ENCODE results near the gene RABL6. TPM values are rescaled to one million over a fixed set of nuclear protein-coding genes. Genes with fewer than 3 reads are reported as not detected.

Gene RABL6
- total RNA-seq, 3 donors from 2014 or later: 38.2 to 51.5 (median 41.3) TPM

DNA sequence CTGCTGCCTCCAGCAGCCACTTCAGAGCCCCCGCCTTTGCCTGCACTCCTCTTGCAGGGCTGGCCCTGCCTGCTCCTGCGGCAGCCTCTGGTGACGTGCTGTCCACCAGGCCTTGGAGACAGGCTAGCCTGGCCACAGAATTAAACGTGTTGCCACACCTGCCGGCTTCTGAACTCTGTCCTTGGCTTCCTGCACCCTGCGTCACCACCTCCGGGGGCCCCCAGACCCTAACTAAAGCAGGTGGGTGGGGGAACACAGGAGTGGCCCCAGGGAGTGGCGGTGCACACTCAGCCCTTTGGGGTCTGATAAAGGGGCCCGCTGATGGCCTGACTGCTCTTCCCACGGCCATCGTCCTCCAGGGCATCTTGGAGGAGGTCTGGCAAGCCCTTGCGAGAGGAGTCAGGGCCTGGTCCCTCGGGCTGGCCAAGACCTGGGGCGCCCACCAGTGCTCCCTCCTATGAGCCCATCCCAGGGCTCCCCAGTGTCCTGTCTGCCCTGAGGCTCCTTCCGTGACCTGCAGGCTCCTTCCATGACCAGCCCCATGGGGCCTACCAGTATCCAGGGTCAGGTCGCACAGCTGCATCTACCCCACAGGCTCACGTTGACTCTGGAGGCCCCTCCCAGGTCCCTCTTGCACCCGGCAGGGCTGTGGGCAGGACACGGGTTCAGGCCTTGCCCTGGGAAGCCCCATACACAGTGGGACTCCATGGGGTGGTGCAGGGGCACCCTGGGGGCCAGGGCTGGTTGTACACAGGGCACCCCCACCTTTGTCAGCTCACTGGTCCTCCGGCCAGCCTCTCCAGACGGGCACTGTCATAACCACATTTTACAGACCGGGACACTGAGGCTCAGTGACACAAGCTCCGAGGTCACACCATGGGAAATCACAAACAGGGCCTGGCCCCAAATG is 43.4 kb downstream of the RABL6 start:
- H3K27me3 ChIP-seq: peaks cover 2 to 12% of the 10 kb centered on the region in 2 donors
- no peaks in the 10 kb centered on the region for H3K9me3 ChIP-seq
- no peak overlapping the region for H3K27ac ChIP-seq
- no peak for DNase-seq (ENCODE audit: low spot score in 2 of 2)
- H3K4me1 ChIP-seq: peaks cover 9 to 21% of the 10 kb centered on the region in 2 donors
- no peaks in the 10 kb centered on the region for H3K36me3 ChIP-seq
- intact Hi-C loops (cut with DNase I; ENCODE audit: low total_unique reads): no loop called here
- H3K4me3 ChIP-seq: no peak overlapping the region
- no peak for TF ChIP-seq POLR2A (IDR thresholded peaks at IDR 0.05)
- no peak for TF ChIP-seq POLR2AphosphoS5 (IDR thresholded peaks at IDR 0.05)
- TF ChIP-seq, protein P1, sequence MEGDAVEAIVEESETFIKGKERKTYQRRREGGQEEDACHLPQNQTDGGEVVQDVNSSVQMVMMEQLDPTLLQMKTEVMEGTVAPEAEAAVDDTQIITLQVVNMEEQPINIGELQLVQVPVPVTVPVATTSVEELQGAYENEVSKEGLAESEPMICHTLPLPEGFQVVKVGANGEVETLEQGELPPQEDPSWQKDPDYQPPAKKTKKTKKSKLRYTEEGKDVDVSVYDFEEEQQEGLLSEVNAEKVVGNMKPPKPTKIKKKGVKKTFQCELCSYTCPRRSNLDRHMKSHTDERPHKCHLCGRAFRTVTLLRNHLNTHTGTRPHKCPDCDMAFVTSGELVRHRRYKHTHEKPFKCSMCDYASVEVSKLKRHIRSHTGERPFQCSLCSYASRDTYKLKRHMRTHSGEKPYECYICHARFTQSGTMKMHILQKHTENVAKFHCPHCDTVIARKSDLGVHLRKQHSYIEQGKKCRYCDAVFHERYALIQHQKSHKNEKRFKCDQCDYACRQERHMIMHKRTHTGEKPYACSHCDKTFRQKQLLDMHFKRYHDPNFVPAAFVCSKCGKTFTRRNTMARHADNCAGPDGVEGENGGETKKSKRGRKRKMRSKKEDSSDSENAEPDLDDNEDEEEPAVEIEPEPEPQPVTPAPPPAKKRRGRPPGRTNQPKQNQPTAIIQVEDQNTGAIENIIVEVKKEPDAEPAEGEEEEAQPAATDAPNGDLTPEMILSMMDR (IDR thresholded peaks at IDR 0.05): no peak

DNA sequence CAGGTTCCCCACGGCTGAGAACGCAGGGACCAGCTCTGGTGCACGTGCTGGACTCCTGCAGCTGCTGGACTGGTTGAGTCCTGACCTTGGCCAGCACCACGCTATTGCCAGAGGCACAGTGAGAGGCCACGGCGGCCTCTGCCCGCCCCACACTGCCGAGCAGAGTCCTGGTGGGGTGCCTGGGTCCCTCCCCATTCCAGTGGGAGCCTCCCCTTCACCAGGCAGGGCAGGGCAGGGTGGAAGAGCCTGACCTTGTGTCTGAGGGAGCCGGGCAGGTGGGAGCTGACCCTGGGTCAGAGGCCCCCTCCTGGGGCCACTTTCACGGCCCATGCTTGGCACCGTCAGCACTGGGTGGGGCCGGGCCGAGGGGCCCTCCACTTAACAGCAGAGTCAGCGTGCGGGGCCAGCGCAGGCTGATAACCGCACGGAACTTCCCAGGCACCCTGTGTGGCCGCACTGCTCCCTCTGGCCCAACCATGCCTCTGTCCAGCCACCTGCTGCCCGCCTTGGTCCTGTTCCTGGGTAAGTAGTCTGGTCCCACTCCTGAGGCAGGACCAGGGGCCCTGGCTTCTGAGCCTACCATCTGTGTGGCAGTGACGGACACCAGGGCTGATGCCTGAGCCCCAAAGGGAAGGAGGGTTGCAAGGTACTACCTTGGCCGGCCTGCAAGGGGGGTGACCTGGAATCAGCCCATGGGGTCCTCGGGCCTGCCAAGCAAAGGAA is 44.4 kb downstream of the RABL6 start, which contains the start of gene MAMDC4:
Gene MAMDC4, plus strand, starts transcription at position 406 of the 723 bp plus-strand sequence. Its CDS starts 71 bp downstream, at position 477.
- intact Hi-C loops (cut with DNase I; ENCODE audit: low total_unique reads): no loop called here
- no peaks in the 10 kb centered on the region for H3K36me3 ChIP-seq
- peaks cover 9 to 11% of the 10 kb centered on the region in 2 donors for H3K4me1 ChIP-seq
- no peaks in the 10 kb centered on the region for H3K9me3 ChIP-seq
- no peak within 1 kb of the TSS for H3K27ac ChIP-seq
- peaks cover 0 to 2% of the 10 kb centered on the region in 2 donors for H3K27me3 ChIP-seq
- no peak within 1 kb of the TSS for H3K4me3 ChIP-seq
- DNase-seq (ENCODE audit: low spot score in 2 of 2): no peak
- TF ChIP-seq POLR2AphosphoS5 (IDR thresholded peaks at IDR 0.05): no peak
- TF ChIP-seq, protein P1 (IDR thresholded peaks at IDR 0.05): no peak
- no peak for TF ChIP-seq POLR2A (IDR thresholded peaks at IDR 0.05)

DNA sequence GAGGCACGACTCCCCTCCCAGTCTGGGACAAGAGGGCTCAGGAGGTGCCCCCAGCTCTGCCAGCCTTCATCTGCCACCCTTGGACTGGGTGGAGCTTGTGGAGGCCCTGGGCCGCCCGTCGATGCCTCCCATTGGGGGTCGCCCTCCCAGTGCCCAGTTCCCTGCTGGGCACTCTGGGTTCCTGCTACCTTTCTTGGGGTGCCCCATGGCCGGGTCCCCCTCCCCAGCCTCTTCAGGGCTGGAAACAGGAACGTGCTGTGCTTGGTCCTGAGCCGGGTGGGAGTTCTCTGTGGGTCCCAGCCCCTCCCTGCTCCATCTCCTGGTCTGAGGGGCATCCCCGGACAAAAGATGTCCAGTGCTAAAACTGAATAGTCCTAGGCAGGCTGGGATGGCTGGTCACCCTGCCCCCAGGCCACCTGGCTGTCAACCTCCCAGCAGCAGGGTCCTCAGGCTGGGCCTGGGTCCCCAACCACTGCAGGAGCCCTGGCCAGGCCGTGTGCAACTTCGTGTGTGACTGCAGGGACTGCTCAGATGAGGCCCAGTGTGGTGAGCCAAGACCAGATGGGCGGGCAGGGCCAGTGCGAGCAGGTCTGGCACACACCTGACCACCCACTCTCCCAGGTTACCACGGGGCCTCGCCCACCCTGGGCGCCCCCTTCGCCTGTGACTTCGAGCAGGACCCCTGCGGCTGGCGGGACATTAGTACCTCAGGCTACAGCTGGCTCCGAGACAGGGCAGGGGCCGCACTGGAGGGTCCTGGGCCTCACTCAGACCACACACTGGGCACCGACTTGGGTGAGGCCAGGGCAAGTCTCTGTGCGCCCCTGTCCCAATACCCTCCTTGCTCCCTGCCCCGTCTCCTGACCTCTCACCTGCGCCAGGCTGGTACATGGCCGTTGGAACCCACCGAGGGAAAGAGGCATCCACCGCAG is 45.2 kb downstream of the RABL6 start:
- Histone ChIP-seq H3K4me1 (peaks cover 7 to 9% of the 10 kb centered on the region in 2 donors), H3K27me3 (no peaks in the 10 kb centered on the region), H3K4me3 (no peak overlapping the region), H3K27ac (no peak overlapping the region), H3K9me3 (no peaks in the 10 kb centered on the region), H3K36me3 (no peaks in the 10 kb centered on the region)
- no peak for DNase-seq (ENCODE audit: low spot score in 2 of 2)
- TF ChIP-seq, protein P1 (IDR thresholded peaks at IDR 0.05): no peak
- TF ChIP-seq POLR2A (IDR thresholded peaks at IDR 0.05): no peak
- TF ChIP-seq POLR2AphosphoS5 (IDR thresholded peaks at IDR 0.05): no peak
- intact Hi-C loops (cut with DNase I; ENCODE audit: low total_unique reads): no loop called here

- Histone ChIP-seq H3K27me3 (no peaks in the 10 kb centered on the region), H3K4me3 (no peak overlapping the region), H3K9me3 (no peaks in the 10 kb centered on the region), H3K27ac (no peak overlapping the region), H3K36me3 (no peaks in the 10 kb centered on the region), H3K4me1 (peaks cover 3 to 13% of the 10 kb centered on the region in 2 donors)
- DNase-seq (ENCODE audit: low spot score in 2 of 2): no peak
- intact Hi-C loops (cut with DNase I; ENCODE audit: low total_unique reads): no loop called here
- TF ChIP-seq POLR2A (IDR thresholded peaks at IDR 0.05) (no peak), POLR2AphosphoS5 (IDR thresholded peaks at IDR 0.05) (no peak)
- TF ChIP-seq, protein P1 (IDR thresholded peaks at IDR 0.05): no peak
Observed at GRCh38 chr9:136853596-136854112, 45.9 kb downstream of the RABL6 start.

Data from breast epithelium (tissue), 4 donors.